Retinal pigment epithelial cell (primary cell): ENCODE results near the gene PAPOLA.

ENCODE experiments used
- DNase-seq: peaks from one replicate; pipeline ENCODE4 v3.0.0-alpha.2; 2010; ENCODE audit warnings: low read depth
- H3K4me3 ChIP-seq: 2 replicates; pipeline ENCODE4 v1.5.1; 2011; ENCODE audit warnings: mild to moderate bottlenecking, low read length, control low read depth, moderate library complexity
- CTCF ChIP-seq: conservative IDR thresholded peaks from 2 replicates; pipeline ENCODE4 v1.5.1; 2011; ENCODE audit warnings: low read depth, low read length, control low read depth, inconsistent platforms

PAPOLA gene

GRCh38 chr14:96511146-96511545, 9.0 kb downstream of the PAPOLA start:
- no peak for DNase-seq
- TF ChIP-seq CTCF, result no peak
- no peak overlapping the region for H3K4me3 ChIP-seq

GRCh38 chr14:96511667-96512066, 9.5 kb downstream of the PAPOLA start:
- H3K4me3 ChIP-seq, result no peak overlapping the region
- no peak for DNase-seq
- no peak for TF ChIP-seq CTCF

- no peak overlapping the region for H3K4me3 ChIP-seq
- DNase-seq, result no peak
- no peak for TF ChIP-seq CTCF
Measured at GRCh38 chr14:96512122-96512521, 9.9 kb downstream of the PAPOLA start.

GRCh38 chr14:96512602-96513397, 10.6 kb downstream of the PAPOLA start:
- H3K4me3 ChIP-seq, result no peak overlapping the region
- DNase-seq, result no peak
- no peak for TF ChIP-seq CTCF

GRCh38 chr14:96514694-96515093, 12.5 kb downstream of the PAPOLA start:
- TF ChIP-seq CTCF, result no peak
- H3K4me3 ChIP-seq, result no peak overlapping the region
- DNase-seq, result no peak

GRCh38 chr14:96515731-96516130, 13.5 kb downstream of the PAPOLA start:
- no peak for DNase-seq
- no peak for TF ChIP-seq CTCF
- no peak overlapping the region for H3K4me3 ChIP-seq

GRCh38 chr14:96516351-96516750, 14.2 kb downstream of the PAPOLA start:
- no peak overlapping the region for H3K4me3 ChIP-seq
- DNase-seq, result no peak
- no peak for TF ChIP-seq CTCF
